Measurements from ENCODE around the gene FRYL. TPM values are rescaled to one million over a fixed set of nuclear protein-coding genes. Genes with fewer than 3 reads are reported as not detected.
"Not testable (repeated sequence)": the region's sequence is repeated elsewhere in the genome, so short reads cannot be mapped to it uniquely, and the experiment has no call there.

The FRYL gene
- total RNA-seq, 1 experiment from 2014 or later, result 47.7 TPM

- H3K27me3 ChIP-seq (ENCODE audit: insufficient read depth, low read length); H3K9me3 ChIP-seq (ENCODE audit: control insufficient read depth in 1 of 2, insufficient read depth in 1 of 2, low read depth in 1 of 2, low read length in 2 of 2); CTCF ChIA-PET; H3K4me3 ChIP-seq (replicated peaks in 1 of 2; ENCODE audit: low read depth in 1 of 2, low read length in 2 of 2); DNase-seq (ENCODE audit: low read depth, low spot score); BruUV-seq (replicated peaks); H3K4me1 ChIP-seq (ENCODE audit: control insufficient read depth in 1 of 2, insufficient read depth in 2 of 2, low read length in 2 of 2); ATAC-seq; H3K9ac ChIP-seq (ENCODE audit: low read length); H4K20me1 ChIP-seq (ENCODE audit: insufficient read depth); intact Hi-C loops (cut with micrococcal nuclease); H3K27ac ChIP-seq (ENCODE audit: low read depth, low read length); H3K4me2 ChIP-seq (ENCODE audit: low read length); H3K9me2 ChIP-seq (ENCODE audit: insufficient read depth); POLR2A ChIA-PET; H3K36me3 ChIP-seq (ENCODE audit: control insufficient read depth in 1 of 2, insufficient read depth in 2 of 2, low read length in 2 of 2); RAD21 ChIA-PET (ENCODE audit: low non-redundant PET in 1 of 2, low total read pairs in 2 of 2, uncharacterized antibody in 2 of 2, unreplicated experiment in 2 of 2); H2AFZ ChIP-seq (ENCODE audit: low read depth, low read length, poor library complexity, severe bottlenecking): not testable (repeated sequence)
- H3K79me2 ChIP-seq (ENCODE audit: insufficient read depth, low read length), result peaks cover 72% of the 10 kb centered on the region
These were observed 21.4 kb downstream of the FRYL start for GRCh38 chr4:48758703-48759102.

DNA sequence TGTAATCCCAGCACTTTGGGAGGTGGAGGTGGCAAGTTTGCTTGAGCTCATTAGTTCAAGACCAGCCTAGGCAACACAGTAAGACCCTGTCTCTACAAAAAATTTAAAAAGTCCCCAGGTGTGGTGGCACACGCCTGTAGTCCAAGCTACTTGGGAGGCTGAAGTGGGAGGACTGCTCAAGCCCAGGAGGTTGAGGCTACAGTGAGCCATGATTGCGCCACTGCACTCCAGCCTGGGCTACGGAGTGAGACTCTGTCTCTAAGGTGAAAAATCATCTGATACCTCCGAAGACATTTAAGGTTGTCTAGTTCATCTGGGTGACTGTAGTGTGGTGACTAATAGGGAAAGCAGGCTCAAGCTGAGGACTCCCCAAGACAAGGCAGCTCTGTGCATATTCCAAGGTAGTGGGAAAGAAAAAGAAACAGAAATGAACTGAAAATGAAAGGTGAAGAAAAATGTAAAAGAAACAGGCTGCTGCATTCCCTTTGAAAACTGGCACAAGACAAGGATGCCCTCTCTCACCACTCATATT, 23.3 kb downstream of the FRYL start:
- no peaks in the 10 kb centered on the region for H3K9me2 ChIP-seq (ENCODE audit: insufficient read depth)
- ChIA-PET CTCF (no interaction called here), POLR2A (no interaction called here), RAD21 (ENCODE audit: low non-redundant PET in 1 of 2, low total read pairs in 2 of 2, uncharacterized antibody in 2 of 2, unreplicated experiment in 2 of 2) (no interaction called here)
- peaks cover 69% of the 10 kb centered on the region for H3K79me2 ChIP-seq (ENCODE audit: insufficient read depth, low read length)
- no peak overlapping the region for H3K27ac ChIP-seq (ENCODE audit: low read depth, low read length)
- no peak overlapping the region for H2AFZ ChIP-seq (ENCODE audit: low read depth, low read length, poor library complexity, severe bottlenecking)
- no peaks in the 10 kb centered on the region for H3K27me3 ChIP-seq (ENCODE audit: insufficient read depth, low read length)
- H3K4me2 ChIP-seq (ENCODE audit: low read length), result no peak overlapping the region
- H3K4me3 ChIP-seq (replicated peaks in 1 of 2; ENCODE audit: low read depth in 1 of 2, low read length in 2 of 2), result no peak overlapping the region
- intact Hi-C loops (cut with micrococcal nuclease), result no loop called here
- ATAC-seq, result no peak
- BruUV-seq (replicated peaks), result no TSS peak
- H3K9me3 ChIP-seq (ENCODE audit: control insufficient read depth in 1 of 2, insufficient read depth in 1 of 2, low read depth in 1 of 2, low read length in 2 of 2), result no peaks in the 10 kb centered on the region
- no peak overlapping the region for H3K9ac ChIP-seq (ENCODE audit: low read length)
- H3K36me3 ChIP-seq (ENCODE audit: control insufficient read depth in 1 of 2, insufficient read depth in 2 of 2, low read length in 2 of 2), result no peaks in the 10 kb centered on the region
- TF ChIP-seq SRF (IDR thresholded peaks at IDR 0.05; ENCODE audit: low read depth), result no peak
- no peaks in the 10 kb centered on the region for H4K20me1 ChIP-seq (ENCODE audit: insufficient read depth)
- no peak for DNase-seq (ENCODE audit: low read depth, low spot score)
- no peaks in the 10 kb centered on the region for H3K4me1 ChIP-seq (ENCODE audit: control insufficient read depth in 1 of 2, insufficient read depth in 2 of 2, low read length in 2 of 2)

DNA sequence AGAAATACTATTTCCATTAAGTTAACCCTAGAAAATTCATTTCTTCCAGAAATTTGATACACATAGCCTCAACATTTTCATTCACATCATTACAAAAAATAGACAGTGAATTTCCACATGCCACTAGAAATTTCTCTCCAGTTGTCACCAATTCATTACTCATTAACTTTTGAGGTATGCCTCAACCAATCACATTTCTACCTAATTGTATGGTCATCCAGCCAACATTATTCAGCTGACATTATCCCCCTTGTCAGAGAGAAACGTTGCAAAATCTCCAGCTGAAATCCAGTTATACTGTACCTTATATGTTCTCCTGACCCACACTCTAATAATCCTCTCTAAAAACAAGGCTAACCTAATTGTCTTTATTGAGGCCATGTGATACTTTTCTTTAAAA, 24.8 kb downstream of the FRYL start:
- ChIA-PET RAD21 (ENCODE audit: low non-redundant PET in 1 of 2, low total read pairs in 2 of 2, uncharacterized antibody in 2 of 2, unreplicated experiment in 2 of 2) (no interaction called here), CTCF (no interaction called here), POLR2A (no interaction called here)
- Histone ChIP-seq H3K36me3 (ENCODE audit: control insufficient read depth in 1 of 2, insufficient read depth in 2 of 2, low read length in 2 of 2) (no peaks in the 10 kb centered on the region), H2AFZ (ENCODE audit: low read depth, low read length, poor library complexity, severe bottlenecking) (no peak overlapping the region), H3K4me1 (ENCODE audit: control insufficient read depth in 1 of 2, insufficient read depth in 2 of 2, low read length in 2 of 2) (no peaks in the 10 kb centered on the region), H3K27me3 (ENCODE audit: insufficient read depth, low read length) (no peaks in the 10 kb centered on the region), H3K9me2 (ENCODE audit: insufficient read depth) (no peaks in the 10 kb centered on the region), H4K20me1 (ENCODE audit: insufficient read depth) (no peaks in the 10 kb centered on the region), H3K4me3 (replicated peaks in 1 of 2; ENCODE audit: low read depth in 1 of 2, low read length in 2 of 2) (no peak overlapping the region), H3K9me3 (ENCODE audit: control insufficient read depth in 1 of 2, insufficient read depth in 1 of 2, low read depth in 1 of 2, low read length in 2 of 2) (no peaks in the 10 kb centered on the region), H3K9ac (ENCODE audit: low read length) (no peak overlapping the region), H3K27ac (ENCODE audit: low read depth, low read length) (no peak overlapping the region), H3K79me2 (ENCODE audit: insufficient read depth, low read length) (peaks cover 75% of the 10 kb centered on the region), H3K4me2 (ENCODE audit: low read length) (no peak overlapping the region)
- intact Hi-C loops (cut with micrococcal nuclease), result no loop called here
- DNase-seq (ENCODE audit: low read depth, low spot score) (no peak), ATAC-seq (no peak)
- BruUV-seq (replicated peaks), result no TSS peak
- no peak for TF ChIP-seq EZH2 (IDR thresholded peaks at IDR 0.05)
- no peak for TF ChIP-seq RAD21 (IDR thresholded peaks at IDR 0.05; ENCODE audit: low read depth)
- no peak for TF ChIP-seq ELF1 (IDR thresholded peaks at IDR 0.05; ENCODE audit: borderline replicate concordance, low read depth)
- no peak for TF ChIP-seq REST (IDR thresholded peaks at IDR 0.05; ENCODE audit: low read depth)
- no peak for TF ChIP-seq EZH2phosphoT487 (IDR thresholded peaks at IDR 0.05; ENCODE audit: borderline replicate concordance)
- TF ChIP-seq JUND (IDR thresholded peaks at IDR 0.05), result no peak
- no peak for TF ChIP-seq CBX3 (IDR thresholded peaks at IDR 0.05; ENCODE audit: low read depth)
- TF ChIP-seq MAX (IDR thresholded peaks at IDR 0.05), result no peak
- no peak for TF ChIP-seq FOSL1 (IDR thresholded peaks at IDR 0.05; ENCODE audit: low read depth)
- no peak for TF ChIP-seq ZNF274 (IDR thresholded peaks at IDR 0.05; ENCODE audit: low read depth, low read length)

Data from HCT116 (cell line).